Measurements from ENCODE around the gene CYBA.
"Not testable (repeated sequence)": the region's sequence is repeated elsewhere in the genome, so short reads cannot be mapped to it uniquely, and the experiment has no call there.

CYBA gene

GRCh38 chr16:88678224-88678979 is 27.5 kb upstream of the CYBA start:
- Mint-ChIP-seq H3K9me3 (ENCODE audit: low read depth) (no peaks in the 10 kb centered on the region), H3K4me3 (no peak overlapping the region), H3K4me1 (ENCODE audit: low read depth) (peaks cover 21% of the 10 kb centered on the region), H3K27me3 (no peaks in the 10 kb centered on the region), H3K36me3 (no peaks in the 10 kb centered on the region), H3K27ac (no peak overlapping the region)

GRCh38 chr16:88677721-88678120 is 26.9 kb upstream of the CYBA start:
- no peaks in the 10 kb centered on the region for H3K27me3 Mint-ChIP-seq
- no peak overlapping the region for H3K4me3 Mint-ChIP-seq
- H3K4me1 Mint-ChIP-seq (ENCODE audit: low read depth), result peaks cover 18% of the 10 kb centered on the region
- no peaks in the 10 kb centered on the region for H3K36me3 Mint-ChIP-seq
- no peaks in the 10 kb centered on the region for H3K9me3 Mint-ChIP-seq (ENCODE audit: low read depth)
- no peak overlapping the region for H3K27ac Mint-ChIP-seq

- H3K27me3 Mint-ChIP-seq, result no peaks in the 10 kb centered on the region
- peaks cover 9% of the 10 kb centered on the region for H3K4me1 Mint-ChIP-seq (ENCODE audit: low read depth)
- H3K4me3 Mint-ChIP-seq, result no peak overlapping the region
- no peaks in the 10 kb centered on the region for H3K36me3 Mint-ChIP-seq
- H3K9me3 Mint-ChIP-seq (ENCODE audit: low read depth), result no peaks in the 10 kb centered on the region
- H3K27ac Mint-ChIP-seq, result no peak overlapping the region
These were observed 25.8 kb upstream of the CYBA start for GRCh38 chr16:88676502-88677242.

GRCh38 chr16:88673716-88674379 is 23.0 kb upstream of the CYBA start:
- H3K4me3 Mint-ChIP-seq, result no peak overlapping the region
- no peaks in the 10 kb centered on the region for H3K27me3 Mint-ChIP-seq
- H3K4me1 Mint-ChIP-seq (ENCODE audit: low read depth), result no peaks in the 10 kb centered on the region
- H3K27ac Mint-ChIP-seq, result no peak overlapping the region
- no peaks in the 10 kb centered on the region for H3K9me3 Mint-ChIP-seq (ENCODE audit: low read depth)
- no peaks in the 10 kb centered on the region for H3K36me3 Mint-ChIP-seq

- H3K36me3 Mint-ChIP-seq, result peaks cover 2% of the 10 kb centered on the region
- H3K27ac Mint-ChIP-seq, result no peak overlapping the region
- no peaks in the 10 kb centered on the region for H3K27me3 Mint-ChIP-seq
- H3K4me3 Mint-ChIP-seq, result no peak overlapping the region
- no peaks in the 10 kb centered on the region for H3K4me1 Mint-ChIP-seq (ENCODE audit: low read depth)
- H3K9me3 Mint-ChIP-seq (ENCODE audit: low read depth), result no peaks in the 10 kb centered on the region
These were observed 21.9 kb upstream of the CYBA start for GRCh38 chr16:88672776-88673175.

- Mint-ChIP-seq H3K4me1 (ENCODE audit: low read depth) (no peaks in the 10 kb centered on the region), H3K9me3 (ENCODE audit: low read depth) (no peaks in the 10 kb centered on the region), H3K4me3 (no peak overlapping the region), H3K27ac (no peak overlapping the region), H3K36me3 (peaks cover 2% of the 10 kb centered on the region), H3K27me3 (no peaks in the 10 kb centered on the region)
These were observed 21.0 kb upstream of the CYBA start for GRCh38 chr16:88671806-88672205.

- H3K4me3 Mint-ChIP-seq, result no peak overlapping the region
- no peak overlapping the region for H3K27ac Mint-ChIP-seq
- peaks cover 2% of the 10 kb centered on the region for H3K36me3 Mint-ChIP-seq
- no peaks in the 10 kb centered on the region for H3K9me3 Mint-ChIP-seq (ENCODE audit: low read depth)
- no peaks in the 10 kb centered on the region for H3K4me1 Mint-ChIP-seq (ENCODE audit: low read depth)
- no peaks in the 10 kb centered on the region for H3K27me3 Mint-ChIP-seq
These were observed 19.1 kb upstream of the CYBA start for GRCh38 chr16:88669980-88670379.

- H3K27ac Mint-ChIP-seq; H3K4me1 Mint-ChIP-seq (ENCODE audit: low read depth); H3K4me3 Mint-ChIP-seq: not testable (repeated sequence)
These were observed 18.6 kb upstream of the CYBA start for GRCh38 chr16:88669493-88669892.

GRCh38 chr16:88667461-88667860 is 16.6 kb upstream of the CYBA start:
- peaks cover 6% of the 10 kb centered on the region for H3K4me1 Mint-ChIP-seq (ENCODE audit: low read depth)
- no peaks in the 10 kb centered on the region for H3K9me3 Mint-ChIP-seq (ENCODE audit: low read depth)
- H3K27me3 Mint-ChIP-seq, result no peaks in the 10 kb centered on the region
- H3K4me3 Mint-ChIP-seq, result no peak overlapping the region
- no peak overlapping the region for H3K27ac Mint-ChIP-seq
- peaks cover 2% of the 10 kb centered on the region for H3K36me3 Mint-ChIP-seq

More at GRCh38 chr16:88669493-88669892, 18.6 kb upstream of the CYBA start:
- H3K27me3 Mint-ChIP-seq; H3K9me3 Mint-ChIP-seq (ENCODE audit: low read depth); H3K36me3 Mint-ChIP-seq: not testable (repeated sequence)

GRCh38 chr16:88665570-88665969 is 14.7 kb upstream of the CYBA start:
- Mint-ChIP-seq H3K9me3 (ENCODE audit: low read depth) (no peaks in the 10 kb centered on the region), H3K27me3 (no peaks in the 10 kb centered on the region), H3K36me3 (peaks cover 2% of the 10 kb centered on the region), H3K4me1 (ENCODE audit: low read depth) (peaks cover 17% of the 10 kb centered on the region), H3K27ac (no peak overlapping the region), H3K4me3 (no peak overlapping the region)

GRCh38 chr16:88665148-88665547 is 14.3 kb upstream of the CYBA start:
- Mint-ChIP-seq H3K27ac (no peak overlapping the region), H3K4me1 (ENCODE audit: low read depth) (peaks cover 18% of the 10 kb centered on the region), H3K36me3 (peaks cover 2% of the 10 kb centered on the region), H3K27me3 (no peaks in the 10 kb centered on the region), H3K9me3 (ENCODE audit: low read depth) (no peaks in the 10 kb centered on the region), H3K4me3 (peak overlapping the region; percentile 36)

- H3K27ac Mint-ChIP-seq, result peak within 1 kb of the TSS; percentile 84
- no peaks in the 10 kb centered on the region for H3K36me3 Mint-ChIP-seq
- H3K4me1 Mint-ChIP-seq (ENCODE audit: low read depth), result peaks cover 18% of the 10 kb centered on the region
- H3K9me3 Mint-ChIP-seq (ENCODE audit: low read depth), result no peaks in the 10 kb centered on the region
- H3K27me3 Mint-ChIP-seq, result no peaks in the 10 kb centered on the region
- H3K4me3 Mint-ChIP-seq, result peak within 1 kb of the TSS; percentile 90
These were observed 12.2 kb upstream of the CYBA start, which contains the start of gene MVD for GRCh38 chr16:88662843-88663606. Gene MVD (minus strand): TSS chr16:88663091. CDS start chr16:88663080, 11 bp downstream.

- H3K36me3 Mint-ChIP-seq, result no peaks in the 10 kb centered on the region
- H3K27ac Mint-ChIP-seq, result peak overlapping the region; percentile 8
- peak overlapping the region; percentile 88 for H3K4me3 Mint-ChIP-seq
- no peaks in the 10 kb centered on the region for H3K27me3 Mint-ChIP-seq
- H3K9me3 Mint-ChIP-seq (ENCODE audit: low read depth), result no peaks in the 10 kb centered on the region
- peaks cover 18% of the 10 kb centered on the region for H3K4me1 Mint-ChIP-seq (ENCODE audit: low read depth)
These were observed 11.5 kb upstream of the CYBA start for GRCh38 chr16:88662222-88662842.

- peak overlapping the region; percentile 70 for H3K4me3 Mint-ChIP-seq
- no peaks in the 10 kb centered on the region for H3K36me3 Mint-ChIP-seq
- H3K9me3 Mint-ChIP-seq (ENCODE audit: low read depth), result no peaks in the 10 kb centered on the region
- H3K27ac Mint-ChIP-seq, result no peak overlapping the region
- H3K4me1 Mint-ChIP-seq (ENCODE audit: low read depth), result peaks cover 18% of the 10 kb centered on the region
- no peaks in the 10 kb centered on the region for H3K27me3 Mint-ChIP-seq
These were observed 10.6 kb upstream of the CYBA start for GRCh38 chr16:88661468-88661867.

Measured in activated naive CD8-positive, alpha-beta T cell (primary cell).